Stimulated activated CD4-positive, alpha-beta T cell treated with anti-CD3 and anti-CD28 coated beads, Interleukin-15, amount 100 ng/mL, for 24 hours (primary cell): Measurements from ENCODE around the gene IFI6.
A peak's percentile ranks its signal among the peaks of the same experiment; 100 is the strongest.
"Not testable (repeated sequence)": the region's sequence is repeated elsewhere in the genome, so short reads cannot be mapped to it uniquely, and the experiment has no call there.

ENCODE experiments used
- DNase-seq: peaks from one replicate; pipeline ENCODE4 v3.0.0-alpha.2; 2020

The IFI6 gene

GRCh38 chr1:27671964-27672749 lies at the start of gene IFI6:
Gene IFI6, minus strand, starts transcription at chr1:27672192. Its CDS starts 2,878 bp downstream, at chr1:27669314.
- DNase-seq = peak; percentile 78

- DNase-seq = no peak
Measured at GRCh38 chr1:27719286-27720251, 47.6 kb upstream of the IFI6 start.

- no peak for DNase-seq
Measured at GRCh38 chr1:27716262-27716895, 44.4 kb upstream of the IFI6 start.

- DNase-seq = no peak
Measured at GRCh38 chr1:27713869-27714513, 42.0 kb upstream of the IFI6 start.

- no peak for DNase-seq
Measured at GRCh38 chr1:27713139-27713725, 41.2 kb upstream of the IFI6 start.

GRCh38 chr1:27710574-27710973 lies 38.6 kb upstream of the IFI6 start:
- DNase-seq = no peak

- DNase-seq = no peak
Measured at GRCh38 chr1:27705545-27705944, 33.6 kb upstream of the IFI6 start.

- no peak for DNase-seq
Measured at GRCh38 chr1:27704958-27705357, 33.0 kb upstream of the IFI6 start.

- not testable (repeated sequence) for DNase-seq
Measured at GRCh38 chr1:27696835-27697234, 24.8 kb upstream of the IFI6 start.

- no peak for DNase-seq
Measured at GRCh38 chr1:27690183-27690582, 18.2 kb upstream of the IFI6 start.

- no peak for DNase-seq
Measured at GRCh38 chr1:27689423-27690173, 17.6 kb upstream of the IFI6 start.

GRCh38 chr1:27687906-27688305 lies 15.9 kb upstream of the IFI6 start:
- no peak for DNase-seq

GRCh38 chr1:27686223-27686990 lies 14.4 kb upstream of the IFI6 start:
- no peak for DNase-seq

GRCh38 chr1:27684176-27684575 lies 12.2 kb upstream of the IFI6 start:
- no peak for DNase-seq

GRCh38 chr1:27682351-27682944 lies 10.5 kb upstream of the IFI6 start:
- DNase-seq = no peak

GRCh38 chr1:27681580-27681979 lies 9.6 kb upstream of the IFI6 start:
- DNase-seq = not testable (repeated sequence)

GRCh38 chr1:27680225-27680791 lies 8.3 kb upstream of the IFI6 start:
- not testable (repeated sequence) for DNase-seq

GRCh38 chr1:27678747-27679146 lies 6.8 kb upstream of the IFI6 start:
- no peak for DNase-seq

- no peak for DNase-seq
Measured at GRCh38 chr1:27676410-27676809, 4.4 kb upstream of the IFI6 start.

- DNase-seq = no peak
Measured at GRCh38 chr1:27672750-27673112, 739 bp upstream of the IFI6 start.
